HG03558 (cell line): ENCODE measurements around the gene CDKL2.
"Not testable (repeated sequence)": the region's sequence is repeated elsewhere in the genome, so short reads cannot be mapped to it uniquely, and the experiment has no call there.

Source experiments
- ATAC-seq: cut with Tn5 transposase; IDR thresholded peaks from one replicate; pipeline ENCODE4 v1.9.1; 2021; ENCODE audit warnings: moderate number of reproducible peaks; ENCODE audit not compliant: unreplicated experiment; ENCODE audit errors: extremely low read depth

CDKL2 gene

DNA sequence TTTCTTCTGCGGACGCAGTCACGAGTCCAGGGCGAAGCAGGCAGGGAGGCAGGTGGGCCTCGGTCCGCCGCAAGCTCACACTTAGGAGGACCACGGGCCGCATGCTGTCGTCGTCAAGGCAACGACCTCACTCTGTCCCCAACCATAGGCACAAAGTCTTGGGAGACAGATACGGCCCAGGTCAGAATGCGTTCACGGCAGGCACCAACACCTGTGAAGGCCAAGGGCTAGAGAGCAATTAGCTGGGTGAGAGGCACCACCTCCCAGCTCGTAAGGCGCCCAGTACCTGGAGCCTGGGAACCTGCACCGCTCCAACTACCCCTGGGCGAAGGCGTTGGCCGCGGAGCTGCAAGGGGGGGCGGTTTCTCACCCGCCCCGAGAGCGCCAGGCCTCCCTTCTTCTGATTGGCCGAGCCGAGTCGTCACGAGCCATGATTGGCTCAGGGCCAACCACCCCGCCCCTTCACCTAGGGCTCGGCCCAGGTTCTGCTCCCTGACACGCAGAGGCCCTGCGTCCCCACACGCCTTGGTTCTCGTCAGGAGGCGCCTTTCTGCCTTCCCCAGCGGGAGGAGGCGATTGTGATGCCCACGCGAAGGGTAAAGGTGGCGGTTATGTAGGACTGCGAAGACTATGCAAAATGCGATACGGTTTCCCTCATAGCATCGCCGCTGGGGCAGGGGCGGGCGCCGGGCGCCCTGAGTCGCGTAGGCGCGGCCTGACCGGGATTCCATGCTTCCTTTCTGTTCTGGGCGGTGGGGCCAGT is at the start of gene CDKL2:
Gene CDKL2 (minus strand): TSS at position 355 of the 763 bp plus-strand sequence. CDS start 4,540 bp downstream, outside the sequence.
- ATAC-seq = peak; percentile 90

DNA sequence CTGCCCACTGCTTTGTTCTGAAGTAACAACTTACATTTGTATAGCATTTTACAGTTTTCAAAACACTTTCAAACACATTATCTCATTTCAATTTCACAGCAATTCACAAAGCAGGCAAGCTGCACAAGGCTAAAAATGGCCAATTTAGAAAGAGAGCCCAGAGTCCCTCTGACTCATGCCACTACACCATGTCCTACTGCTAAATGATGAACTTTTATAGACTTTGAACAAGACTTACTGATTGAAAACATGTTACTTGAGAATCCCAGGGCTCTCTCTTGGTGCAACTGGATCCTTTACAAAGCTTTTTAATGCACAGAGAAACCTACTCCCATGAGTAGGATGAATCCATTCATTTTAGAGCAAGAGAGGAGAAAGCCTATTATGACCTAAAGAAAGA is 48.6 kb upstream of the CDKL2 start:
- ATAC-seq = no peak

DNA sequence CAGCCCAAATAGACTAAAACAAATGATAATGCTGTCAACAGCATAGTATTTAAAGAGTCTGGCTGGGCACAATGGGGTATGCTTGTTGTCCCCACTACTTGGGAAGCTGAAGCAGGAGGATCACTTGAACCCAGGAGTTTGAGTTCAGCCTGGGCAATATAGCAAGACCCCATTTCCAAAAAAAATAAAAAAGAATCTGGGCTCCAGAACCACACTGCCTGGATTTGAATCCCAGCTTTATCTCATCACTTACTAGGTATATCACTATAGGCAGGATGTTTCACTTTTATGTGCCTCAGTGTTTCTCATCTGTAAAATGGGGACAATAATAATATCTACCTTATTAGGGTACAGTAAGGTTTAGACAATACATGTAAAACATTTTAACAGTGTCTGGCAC is 48.1 kb upstream of the CDKL2 start:
- ATAC-seq = no peak

DNA sequence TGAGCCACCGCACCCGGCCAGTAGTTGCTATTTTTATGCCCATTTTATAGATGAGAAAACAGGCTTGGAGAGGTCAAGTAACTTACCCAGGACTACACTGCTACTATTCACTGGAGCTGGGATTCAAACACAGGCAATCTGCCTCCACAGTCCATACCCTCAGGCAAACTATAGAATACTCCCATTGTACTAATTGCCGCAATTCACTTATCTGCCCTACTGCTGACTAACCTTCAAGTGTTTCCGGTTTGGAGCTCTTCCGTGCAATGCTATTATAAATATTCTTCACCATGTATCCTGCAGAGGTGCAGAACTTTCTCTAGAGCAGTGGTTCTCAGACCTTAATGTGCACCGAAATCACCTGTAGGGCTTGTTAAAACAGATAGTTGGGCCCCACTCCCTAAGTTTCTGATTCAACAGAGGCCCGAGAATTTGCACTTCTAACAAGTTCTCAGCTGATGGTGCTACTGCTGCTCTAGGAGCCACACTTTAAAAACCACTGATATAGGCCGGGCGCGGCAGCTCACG is 44.7 kb upstream of the CDKL2 start:
- ATAC-seq = no peak

DNA sequence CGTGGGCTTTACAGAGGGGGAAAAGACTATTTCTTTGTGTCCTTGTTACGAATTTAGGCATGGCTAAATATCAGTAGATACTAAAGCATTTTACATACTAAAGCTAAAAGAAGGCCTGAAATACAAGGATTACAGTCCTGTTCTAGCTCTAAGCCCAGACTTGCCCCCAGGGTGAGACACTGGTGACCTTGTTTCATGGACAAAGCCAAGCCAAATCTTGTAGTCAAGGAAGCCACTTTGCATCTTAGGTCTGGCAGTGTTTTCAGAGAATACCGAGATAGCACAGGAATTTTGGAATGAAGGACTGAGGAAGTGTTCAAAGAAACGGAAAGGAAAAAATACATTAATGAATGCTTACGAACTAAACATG is 43.6 kb upstream of the CDKL2 start:
- no peak for ATAC-seq

DNA sequence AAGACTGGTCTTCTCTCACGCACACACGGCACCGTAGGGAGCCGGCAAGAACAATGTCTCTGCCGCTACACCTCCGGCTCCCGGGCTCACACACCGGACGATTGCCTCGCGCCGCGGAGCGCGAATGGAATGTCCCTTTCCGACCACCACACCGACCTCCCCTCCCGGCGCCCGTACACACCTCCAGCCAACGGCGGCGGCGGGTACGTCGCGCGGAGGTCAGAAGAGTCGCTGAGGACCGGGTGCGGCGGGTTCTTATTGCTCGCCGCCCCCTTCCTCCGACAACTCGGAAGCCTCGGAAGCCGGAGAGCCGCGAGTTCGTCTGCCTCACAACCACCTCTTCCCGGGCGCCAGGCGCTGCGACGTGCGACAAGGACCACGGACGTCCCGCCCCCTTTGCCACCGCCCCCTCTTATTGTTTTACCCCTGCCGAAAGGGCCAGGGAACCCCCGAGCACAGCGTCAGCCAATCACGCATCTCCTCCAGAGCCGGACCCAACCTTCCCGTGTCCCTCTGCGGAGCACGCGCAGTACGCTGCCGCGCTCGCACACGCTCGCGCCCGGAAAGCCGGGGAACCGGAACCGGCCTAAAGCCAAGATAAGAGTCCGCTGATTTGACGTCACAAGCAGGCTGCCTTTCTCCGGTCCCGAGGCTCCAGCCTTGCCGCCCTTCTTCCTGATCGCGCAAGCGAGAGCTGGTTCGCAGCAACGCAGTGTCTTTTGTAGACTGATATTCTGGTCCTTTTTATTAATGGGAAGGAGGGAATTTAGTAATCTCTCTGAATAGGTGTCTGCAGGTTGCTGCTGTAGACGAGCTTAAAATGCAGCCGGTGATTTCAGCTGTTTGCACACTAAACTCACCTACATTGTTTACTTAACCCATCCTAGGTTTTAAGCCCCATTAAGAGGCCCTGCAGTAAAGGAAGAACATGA is 43.0 kb upstream of the CDKL2 start, which contains the start of gene G3BP2:
Gene G3BP2 (minus strand): TSS at position 385 of the 932 bp plus-strand sequence. CDS start 11,386 bp downstream, outside the sequence.
- ATAC-seq = peak; percentile 80

DNA sequence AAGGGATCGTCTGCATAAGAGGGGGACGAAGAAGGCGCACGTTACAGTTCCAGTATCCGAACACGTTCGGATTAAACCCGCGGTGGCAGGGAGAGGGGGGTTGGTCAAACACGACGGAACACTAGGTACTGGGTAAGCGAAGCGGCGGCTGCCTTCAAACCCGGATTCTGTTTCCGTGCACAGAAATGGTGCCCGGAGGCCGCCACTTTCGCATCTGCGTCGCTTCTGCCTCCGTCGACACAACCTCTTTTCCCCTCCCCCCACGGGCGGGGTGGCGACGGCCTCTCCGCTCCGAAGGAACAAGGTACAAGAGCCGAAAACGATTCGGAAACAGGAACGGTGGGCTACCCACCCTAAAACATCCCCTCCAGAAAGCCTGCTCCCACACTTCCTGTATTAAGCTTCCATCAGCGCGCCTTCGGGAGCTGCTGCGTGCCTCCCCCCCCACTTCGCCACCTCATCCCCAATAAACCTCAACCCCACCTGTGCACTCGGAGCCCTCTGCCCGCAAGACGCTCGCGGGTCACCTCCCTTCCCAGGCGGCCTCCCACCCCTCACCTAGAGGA is 42.2 kb upstream of the CDKL2 start:
- no peak for ATAC-seq

DNA sequence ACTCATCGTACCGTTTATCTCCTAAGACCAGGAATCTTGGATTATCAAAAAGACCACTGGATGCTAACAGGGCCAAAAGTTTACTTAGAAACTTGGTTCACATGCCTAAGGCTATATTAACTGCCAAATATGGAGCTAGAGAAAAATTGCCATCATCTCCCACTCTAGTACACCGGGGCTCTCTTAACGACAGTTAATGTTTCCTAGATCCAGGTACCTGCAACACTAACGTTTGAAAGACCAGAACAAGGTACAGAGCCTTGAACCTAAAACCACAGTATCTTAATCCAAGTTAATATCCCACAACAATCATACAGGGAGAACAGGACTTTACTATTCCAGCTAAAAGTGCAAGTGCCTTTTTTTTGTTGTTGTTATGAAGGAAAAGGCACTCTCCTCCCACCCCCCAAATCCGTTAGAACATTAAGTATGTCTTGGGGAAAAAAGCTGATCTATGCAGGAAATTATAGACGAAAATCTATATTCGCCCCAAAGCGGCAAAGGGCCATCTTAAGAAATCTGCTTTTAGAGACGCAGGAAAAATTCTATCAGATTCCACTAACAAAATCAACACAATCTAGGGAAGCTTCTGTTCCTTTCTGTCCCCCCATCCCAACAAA is 41.6 kb upstream of the CDKL2 start:
- no peak for ATAC-seq

DNA sequence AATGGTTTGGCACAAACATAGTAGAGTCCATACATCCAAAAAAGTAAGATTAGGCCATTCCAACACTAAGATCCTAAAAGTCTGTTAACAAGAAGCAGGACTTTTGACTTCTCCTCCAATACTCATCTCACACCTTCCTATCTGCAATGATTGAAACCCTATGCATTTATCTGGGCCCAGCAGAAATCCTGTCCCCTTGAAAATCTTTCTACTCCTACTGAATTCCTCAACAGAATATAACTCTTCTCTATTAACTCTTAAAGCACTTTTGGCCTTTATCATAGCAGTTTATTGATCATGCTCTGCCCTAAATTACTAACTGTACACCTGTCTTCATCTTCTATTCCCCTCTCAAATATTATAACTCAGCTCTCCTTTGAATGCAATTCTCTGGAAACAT is 38.3 kb upstream of the CDKL2 start:
- ATAC-seq = no peak

DNA sequence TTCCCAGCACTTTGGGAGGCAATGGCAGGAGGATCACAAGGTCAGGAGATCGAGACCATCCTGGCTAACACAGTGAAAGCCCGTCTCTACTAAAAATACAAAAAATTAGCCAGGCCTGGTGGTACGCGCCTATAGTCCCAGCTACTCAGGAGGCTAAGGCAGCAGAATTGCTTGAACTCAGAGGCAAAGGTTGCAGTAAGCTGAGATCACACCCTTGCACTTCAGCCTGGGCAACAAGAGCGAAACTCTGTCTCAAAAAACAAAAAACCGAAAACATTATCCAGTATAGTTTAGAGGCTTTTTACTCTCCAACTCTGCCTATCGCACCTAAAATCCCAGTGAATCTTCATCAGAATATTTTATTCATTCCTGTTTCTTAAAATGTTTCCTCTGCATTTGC is 37.3 kb upstream of the CDKL2 start:
- ATAC-seq = not testable (repeated sequence)

DNA sequence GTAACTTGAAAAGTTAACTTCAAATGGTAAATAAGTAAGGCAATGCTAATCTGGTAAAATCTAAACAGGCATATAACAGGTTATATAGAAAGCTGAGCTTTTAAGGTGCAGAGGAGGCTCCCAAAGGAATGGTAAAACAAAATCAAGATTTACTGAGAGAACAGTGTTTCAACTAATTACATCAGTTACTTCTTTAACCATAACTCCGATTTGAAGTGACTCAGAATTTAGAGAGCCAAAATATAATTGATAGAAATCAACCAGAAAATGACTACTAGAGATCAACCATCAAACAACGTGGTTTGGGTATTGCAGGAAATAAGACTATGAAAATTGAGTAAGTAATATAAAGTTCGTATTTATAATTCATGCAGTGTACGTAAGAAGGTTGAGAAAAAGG is 36.0 kb upstream of the CDKL2 start:
- ATAC-seq = no peak

DNA sequence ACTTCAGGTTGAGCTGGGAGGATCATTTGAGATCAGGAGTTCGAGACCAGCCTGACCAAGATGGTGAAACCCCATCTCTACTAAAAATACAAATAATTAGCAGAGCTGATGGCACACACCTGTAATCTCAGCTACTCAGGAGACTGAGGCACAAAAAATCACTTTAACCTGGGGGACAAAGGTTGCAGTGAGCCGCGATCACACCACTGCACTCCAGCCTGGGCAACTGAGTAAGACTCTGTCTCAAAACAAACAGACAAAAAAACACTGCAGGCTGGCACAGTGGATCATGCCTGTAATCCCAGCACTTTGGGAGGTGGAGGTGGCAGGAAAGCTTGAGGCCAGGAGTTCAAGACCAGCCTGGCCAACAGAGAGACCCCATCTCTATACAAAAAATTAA is 34.3 kb upstream of the CDKL2 start:
- ATAC-seq = not testable (repeated sequence)

DNA sequence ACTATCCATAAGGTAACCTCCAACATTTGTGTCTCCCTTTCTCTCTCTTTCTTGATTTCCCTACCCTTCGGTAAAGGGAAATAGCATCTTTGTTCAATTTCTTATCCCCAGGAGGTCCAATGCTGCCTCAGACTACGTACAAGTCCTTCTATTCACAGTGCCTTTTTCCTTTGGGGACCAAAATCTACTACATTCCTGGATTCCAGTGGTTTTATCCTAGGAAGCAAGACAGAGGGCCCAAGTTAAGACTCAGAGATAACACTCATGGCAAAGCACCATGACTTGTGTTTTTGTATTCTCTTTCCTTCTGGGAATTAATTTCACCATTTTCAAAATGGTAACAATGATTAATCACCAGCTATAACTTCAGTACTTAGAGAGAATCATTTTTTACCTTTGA is 32.3 kb upstream of the CDKL2 start:
- no peak for ATAC-seq

DNA sequence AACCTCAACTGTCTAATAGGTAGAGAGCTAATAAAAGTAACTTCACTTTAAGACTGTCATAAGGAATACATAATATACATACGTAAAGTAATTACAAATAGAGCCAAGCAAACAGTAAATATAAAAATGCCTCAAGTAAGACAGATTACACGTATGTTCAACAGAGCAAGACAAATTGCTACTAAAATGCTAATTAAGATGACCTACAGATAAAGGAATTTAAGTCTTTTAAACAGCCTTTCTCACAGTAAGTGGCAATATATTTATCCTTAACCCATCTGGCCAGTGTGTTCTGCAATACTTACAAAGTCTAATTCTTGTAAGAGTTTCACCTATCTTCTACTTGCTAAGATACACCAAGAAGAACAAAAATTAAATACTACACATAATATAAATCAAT is 30.2 kb upstream of the CDKL2 start:
- ATAC-seq = no peak

DNA sequence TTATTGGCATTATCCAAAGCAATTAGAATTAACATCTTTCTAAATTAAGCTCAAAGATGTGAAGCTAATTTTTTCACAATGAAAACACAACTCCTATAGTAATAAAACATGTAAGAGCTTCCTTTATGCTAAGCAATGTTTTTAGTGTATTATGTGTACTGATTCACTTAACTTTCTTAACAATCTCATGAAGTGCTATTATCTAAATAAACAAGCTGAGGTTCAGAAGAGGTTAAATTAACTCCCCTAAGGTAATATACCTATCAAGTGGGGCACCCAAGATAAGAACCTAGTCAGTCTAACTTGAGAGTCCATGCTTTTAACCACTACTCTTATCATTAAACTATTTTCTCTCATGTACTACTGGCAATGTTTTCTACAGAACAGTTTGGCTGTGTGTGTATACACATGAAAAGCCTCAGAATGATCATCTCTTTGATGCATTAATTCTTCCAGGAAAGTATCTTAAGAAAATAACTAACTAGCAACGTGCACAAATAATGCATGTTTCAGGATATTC is 29.2 kb upstream of the CDKL2 start:
- ATAC-seq = no peak

DNA sequence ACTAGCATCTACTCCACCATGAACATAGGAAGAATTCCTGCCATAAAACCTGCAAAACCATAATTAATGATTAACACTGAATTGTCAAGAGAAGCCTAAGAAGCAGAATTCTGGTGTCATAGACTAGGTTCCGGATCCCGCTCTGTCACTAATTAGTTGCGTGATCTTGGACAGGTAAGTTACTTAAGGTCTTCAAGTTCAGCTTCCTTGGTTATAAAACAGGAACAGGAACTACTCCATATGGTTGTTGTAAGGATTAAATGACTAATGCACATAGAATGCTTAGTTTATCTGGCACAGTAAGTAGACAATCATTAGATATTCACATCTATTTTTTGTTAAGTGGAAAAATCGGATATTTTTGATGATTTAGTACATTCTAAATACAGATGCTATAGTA is 28.5 kb upstream of the CDKL2 start:
- no peak for ATAC-seq

DNA sequence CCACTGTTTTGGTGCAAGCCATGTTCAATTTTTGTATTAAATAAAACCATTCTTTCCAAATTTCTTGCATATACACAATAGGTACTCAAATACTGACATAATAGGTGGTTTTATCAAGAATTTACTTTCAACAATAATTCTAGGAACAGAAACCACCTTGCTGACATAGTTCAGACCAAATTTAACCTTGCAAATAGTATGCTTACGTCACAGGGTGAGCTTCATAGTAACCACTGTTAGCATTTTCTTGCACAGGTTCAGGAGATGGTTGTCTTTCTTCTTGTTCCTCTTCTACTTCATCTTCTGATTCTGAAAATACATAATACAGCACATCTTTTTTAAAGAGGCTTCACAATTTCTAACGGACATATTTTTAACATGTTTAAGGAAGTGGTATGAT is 25.2 kb upstream of the CDKL2 start:
- no peak for ATAC-seq

DNA sequence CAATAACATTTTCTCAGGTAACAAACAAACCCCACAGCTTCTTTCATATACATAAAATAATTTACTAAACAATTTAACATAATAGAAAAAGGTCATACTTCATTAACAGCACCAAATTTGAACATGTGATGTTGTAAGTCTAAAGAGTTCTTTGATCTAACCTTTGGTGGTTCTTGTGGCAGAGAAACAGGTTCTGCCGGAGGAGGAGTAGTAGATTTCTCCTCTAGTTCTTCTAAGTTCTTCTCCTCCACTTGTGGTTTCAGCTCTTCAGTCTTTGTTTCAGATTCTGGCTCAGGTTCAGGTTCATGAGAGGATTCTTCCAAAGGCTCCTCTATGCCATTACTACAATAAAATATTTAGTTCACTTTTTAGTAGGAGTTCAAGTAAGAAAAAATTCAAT is 24.6 kb upstream of the CDKL2 start:
- ATAC-seq = no peak

DNA sequence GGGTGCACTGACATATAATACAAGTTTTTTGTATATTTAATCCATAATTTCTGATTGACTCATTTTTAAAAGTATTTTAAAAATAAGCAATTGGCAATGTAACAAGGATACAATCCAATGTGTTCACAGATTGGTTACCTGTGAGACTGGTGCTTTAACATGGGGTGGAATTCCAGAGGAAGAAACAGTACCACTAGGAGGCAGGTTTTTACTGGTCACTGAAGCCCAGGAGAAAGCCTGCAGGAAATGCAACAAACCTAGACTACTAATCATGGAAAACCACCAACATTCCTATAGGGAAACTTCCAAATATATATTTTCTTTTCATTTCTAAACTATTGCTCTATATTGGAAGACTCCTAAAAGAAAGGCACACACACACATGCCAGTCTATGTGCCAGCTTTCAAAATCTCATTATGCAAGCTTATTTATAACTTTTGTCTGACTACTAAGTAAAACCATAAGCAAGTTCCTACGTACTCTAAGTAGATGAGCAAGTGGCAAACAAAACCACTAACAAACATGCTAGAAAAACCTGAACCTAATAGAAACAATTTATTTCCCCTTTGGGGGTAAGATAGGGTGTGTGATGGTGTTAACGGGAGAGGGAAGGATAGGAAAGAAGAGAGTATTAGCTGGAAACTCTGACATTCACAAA is 23.6 kb upstream of the CDKL2 start:
- no peak for ATAC-seq

DNA sequence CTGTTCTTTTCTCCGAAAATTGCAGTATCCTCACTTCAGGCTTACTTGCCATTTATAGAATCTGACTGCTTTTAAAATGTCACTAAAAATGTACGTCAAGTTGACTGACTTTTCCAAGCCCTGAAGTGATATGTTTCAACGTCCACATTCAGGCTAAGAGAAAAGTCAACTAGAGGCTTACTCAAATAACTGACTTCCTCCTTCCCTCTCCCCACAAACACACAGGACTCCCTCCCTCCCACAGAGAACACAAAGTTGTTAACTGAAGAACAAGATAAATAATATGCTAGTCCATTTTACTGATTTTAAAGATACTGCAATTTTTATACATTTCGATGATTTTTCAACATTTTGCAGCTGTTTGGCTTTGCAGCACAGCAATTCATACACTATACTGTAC is 13.8 kb upstream of the CDKL2 start:
- ATAC-seq = no peak
